GM12878 (cell line): Measurements from ENCODE around the gene SLC35G1. TPM values are rescaled to one million over a fixed set of nuclear protein-coding genes. Genes with fewer than 3 reads are reported as not detected.

Experiments used
- ATAC-seq: fragments of 200-7000 bp; cut with Tn5 transposase; 3 replicates; pipeline ENCODE4 v1.9.1; 2020; ENCODE audit warnings: mild to moderate bottlenecking, moderate library complexity
- BruUV-seq: library from RNA; stranded (reverse); fragments of 400-500 nt; replicated peaks from 2 replicates; lab custom pipeline; 2021; lab: Mats Ljungman, UMichigan
- CTCF ChIA-PET: fragments of 300-600 bp; sonication (Branson Sonifier 250); formaldehyde crosslinking; extraction: SDS; loops from one replicate; lab custom pipeline; 2021; ENCODE audit warnings: inconsistent platforms; lab: Yijun Ruan, JAX
- POLR2A ChIA-PET: fragments of 350-600 bp; formaldehyde crosslinking; extraction: SDS; loops from one replicate; lab custom pipeline; 2021; ENCODE audit warnings: inconsistent platforms; lab: Charles Lee
- RAD21 ChIA-PET: fragments of 300-600 bp; sonication (Branson Sonifier 250); formaldehyde crosslinking; loops from one replicate; lab custom pipeline; 2023; ENCODE audit warnings: antibody characterized with exemption; ENCODE audit not compliant: unreplicated experiment; lab: Charles Lee
- SMC1A ChIA-PET: fragments of 300-600 bp; sonication (Branson Sonifier 250); formaldehyde crosslinking; loops from one replicate; lab custom pipeline; 2023; ENCODE audit not compliant: unreplicated experiment, uncharacterized antibody; lab: Charles Lee
- DNase-seq: peaks from one replicate; pipeline ENCODE4 v3.0.0-alpha.2; 2011; ENCODE audit warnings: low read depth, low spot score
- FAIRE-seq: peaks from 3 replicates; lab custom pipeline; 2011; peaks lifted over from hg19 to GRCh38; lab: Jason Lieb, UNC
- H2AFZ ChIP-seq: 2 replicates; pipeline ENCODE4 v1.6.0; 2011; ENCODE audit warnings: low read depth, low read length, control low read depth; ENCODE audit not compliant: control insufficient read depth
- H3K27ac ChIP-seq: 2 replicates; pipeline ENCODE4 v1.5.1; 2011; ENCODE audit warnings: control low read depth; ENCODE audit not compliant: control insufficient read depth, insufficient read depth
- H3K27me3 ChIP-seq, 2 experiments: replicated peaks in 1 of 2; 2 replicates each; pipeline versions ENCODE4 v1.6.0 to v1.6.1; 2011; ENCODE audit warnings: low read length in 1 of 2; ENCODE audit not compliant: control insufficient read depth in 2 of 2, insufficient read depth in 2 of 2
- H3K36me3 ChIP-seq, 2 experiments: 2 replicates each; pipeline ENCODE4 v1.5.1; 2011; ENCODE audit warnings: low read length in 1 of 2; ENCODE audit not compliant: control insufficient read depth in 2 of 2, insufficient read depth in 2 of 2
- H3K4me1 ChIP-seq: 2 replicates; pipeline ENCODE4 v1.6.1; 2011; ENCODE audit warnings: mild to moderate bottlenecking, low read length, moderate library complexity, mixed read lengths; ENCODE audit not compliant: control insufficient read depth, insufficient read depth
- H3K4me2 ChIP-seq: 2 replicates; pipeline ENCODE4 v1.6.0; 2011; ENCODE audit warnings: control low read depth; ENCODE audit not compliant: control insufficient read depth, insufficient read depth
- H3K4me3 ChIP-seq: fragments of 200-600 bp; sonication (generic); 2 replicates; pipeline ENCODE4 v1.5.1; 2016
- H3K79me2 ChIP-seq: 2 replicates; pipeline ENCODE4 v1.6.0; 2011; ENCODE audit warnings: low read length; ENCODE audit not compliant: control insufficient read depth, insufficient read depth
- H3K9ac ChIP-seq: 2 replicates; pipeline ENCODE4 v1.8.0; 2011; ENCODE audit warnings: low read length, control low read depth, mixed read lengths; ENCODE audit not compliant: control insufficient read depth, insufficient read depth
- H3K9me3 ChIP-seq: replicated peaks from 3 replicates; pipeline ENCODE4 v1.5.1; 2011; ENCODE audit warnings: mild to moderate bottlenecking, low read length; ENCODE audit not compliant: control insufficient read depth, insufficient read depth
- H4K20me1 ChIP-seq: 2 replicates; pipeline ENCODE4 v1.6.0; 2011; ENCODE audit not compliant: control insufficient read depth, insufficient read depth
- ASH2L ChIP-seq: fragments of 300-600, 200-600 bp; sonication (generic); IDR thresholded peaks from 2 replicates; pipeline ENCODE4 v1.6.1; 2017; ENCODE audit warnings: low read depth, mild to moderate bottlenecking, borderline replicate concordance
- BCLAF1 ChIP-seq: fragments of 450-650 bp; IDR thresholded peaks from 2 replicates; pipeline ENCODE4 v1.6.1; 2017; ENCODE audit warnings: antibody characterized with exemption, mild to moderate bottlenecking, moderate library complexity
- CHD4 ChIP-seq: fragments of 200-600 bp; sonication (generic); IDR thresholded peaks from 2 replicates; pipeline ENCODE4 v1.6.1; 2016; ENCODE audit warnings: mild to moderate bottlenecking
- E4F1 ChIP-seq: fragments of 450-650 bp; IDR thresholded peaks from 2 replicates; pipeline ENCODE4 v1.6.1; 2018; ENCODE audit warnings: borderline replicate concordance, mild to moderate bottlenecking; ENCODE audit not compliant: partially characterized antibody
- ESRRA ChIP-seq: IDR thresholded peaks from 2 replicates; pipeline ENCODE4 v1.6.1; 2012; ENCODE audit warnings: mild to moderate bottlenecking, low read length, improper control_type of control experiment
- EZH2 ChIP-seq: IDR thresholded peaks from 2 replicates; pipeline ENCODE4 v1.6.1; 2012; ENCODE audit warnings: low read depth, mild to moderate bottlenecking, control low read depth, inconsistent platforms, low read length, borderline replicate concordance; ENCODE audit not compliant: control insufficient read depth
- HDGF ChIP-seq: fragments of 450-650 bp; IDR thresholded peaks from 2 replicates; pipeline ENCODE4 v1.6.1; 2016; ENCODE audit warnings: antibody characterized with exemption
- MEF2A ChIP-seq: IDR thresholded peaks from 2 replicates; pipeline ENCODE4 v1.6.1; 2011; ENCODE audit warnings: low read depth, mild to moderate bottlenecking, low read length, moderate library complexity; ENCODE audit not compliant: insufficient read depth
- NR2C2 ChIP-seq: IDR thresholded peaks from 2 replicates; pipeline ENCODE4 v1.6.1; 2011; ENCODE audit warnings: borderline replicate concordance, low read depth; ENCODE audit not compliant: control insufficient read depth, insufficient read length
- RAD51 ChIP-seq: fragments of 450-650 bp; IDR thresholded peaks from 2 replicates; pipeline ENCODE4 v1.6.1; 2016; ENCODE audit warnings: moderate library complexity, mild to moderate bottlenecking, inconsistent platforms
- SIN3A ChIP-seq: IDR thresholded peaks from 2 replicates; pipeline ENCODE4 v1.6.1; 2012; ENCODE audit warnings: low read depth, low read length, improper control_type of control experiment
- SMAD1 ChIP-seq: fragments of 450-650 bp; IDR thresholded peaks from 2 replicates; pipeline ENCODE4 v1.6.1; 2018; ENCODE audit warnings: mild to moderate bottlenecking, low read depth; ENCODE audit not compliant: partially characterized antibody
- SPI1 ChIP-seq: IDR thresholded peaks from 2 replicates; pipeline ENCODE4 v1.6.1; 2011; ENCODE audit warnings: low read depth, mild to moderate bottlenecking, low read length, moderate library complexity, borderline replicate concordance; ENCODE audit not compliant: insufficient read depth
- TCF7 ChIP-seq: IDR thresholded peaks from 2 replicates; pipeline ENCODE4 v1.6.1; 2014; ENCODE audit warnings: antibody characterized with exemption, borderline replicate concordance
- USF1 ChIP-seq: IDR thresholded peaks from 2 replicates; pipeline ENCODE4 v1.6.1; 2011; ENCODE audit warnings: borderline replicate concordance, low read depth, mild to moderate bottlenecking, moderate library complexity, mixed read lengths, low read length; ENCODE audit not compliant: insufficient read depth; ENCODE audit errors: extremely low read length
- YY1 ChIP-seq: IDR thresholded peaks from 2 replicates; pipeline ENCODE4 v1.6.1; 2011; ENCODE audit warnings: low read depth, mild to moderate bottlenecking, low read length
- ZBED1 ChIP-seq: IDR thresholded peaks from 2 replicates; pipeline ENCODE4 v1.6.1; 2016; ENCODE audit warnings: borderline replicate concordance
- WGBS: methylation state at CpG from one replicate; pipeline ENCODE4 v1.1.6; 2016; ENCODE audit warnings: low lambda C conversion rate; ENCODE audit not compliant: insufficient replicate concordance, insufficient coverage; ENCODE audit errors: missing lambda C conversion rate; 5-methylcytosine and 5-hydroxymethylcytosine counted together
- in situ Hi-C: fragments of 300-500 bp; cut with MboI; formaldehyde crosslinking; loops from 9 replicates; pipeline ENCODE4 v1.14.3; 2018; ENCODE audit warnings: mixed read lengths
- intact Hi-C: fragments of 100-400 bp; cut with micrococcal nuclease; formaldehyde crosslinking; loops from one replicate; pipeline ENCODE4 v1.14.2; 2022; ENCODE audit not compliant: unreplicated experiment
- polyA plus RNA-seq, 11 experiments: library from polyadenylated mRNA; depleted of rRNA in 4 of 11; unstranded in 6 of 11; stranded (reverse) in 5 of 11; fragments of >200 nt; fragmentation: Nextera tagmentation in 4 of 11; fragmentation: Illumina TruSeq in 1 of 11; extraction: Ambion mirVana in 4 of 11; extraction: Trizol in 1 of 11; gene quantifications; 1 replicate in 1 of 11; 2 replicates in 10 of 11; pipeline versions ENCODE4 v1.2.1 to v1.2.3, GENCODE V29; 2011 to 2016; ENCODE audit warnings: inconsistent platforms in 2 of 11, missing spikeins in 2 of 11, low read depth in 1 of 11
- total RNA-seq, 4 experiments: library from RNA; depleted of rRNA in 3 of 4; stranded (reverse); fragments of >200 nt in 3 of 4; fragmentation: Illumina TruSeq in 1 of 4; extraction: Trizol in 1 of 4; gene quantifications; 2 replicates each; pipeline versions ENCODE4 v1.2.1 to v1.2.3, GENCODE V29; 2013 to 2021

SLC35G1 gene
- total and polyA plus RNA-seq, 10 of the 15 experiments (the other 5 are each of a cell fraction or from before 2014, with no cell fraction given): 1.7 to 8.8 (median 6.7) TPM

GRCh38 chr10:93917821-93918220 lies 24.0 kb downstream of the SLC35G1 start:
- 75% methylated on average over 2 of the region's 2 CpGs for WGBS
- Histone ChIP-seq H3K4me2 (no peak overlapping the region), H3K27ac (no peak overlapping the region), H3K27me3 (no peaks in the 10 kb centered on the region), H3K9ac (no peak overlapping the region), H3K4me3 (no peak overlapping the region), H3K79me2 (no peaks in the 10 kb centered on the region), H4K20me1 (no peaks in the 10 kb centered on the region), H3K36me3 (no peaks in the 10 kb centered on the region; a peak in 1 of 4 replicates), H2AFZ (no peak overlapping the region), H3K4me1 (no peaks in the 10 kb centered on the region), H3K9me3 (no peaks in the 10 kb centered on the region)
- intact Hi-C loops (loop anchor here (2.0 to 5.0 kb wide), 2 partner anchors 403 to 524 kb away; no protein-coding TSS in a partner anchor), in situ Hi-C loops (loop anchor here (10.0 kb wide), 1 partner anchor 397 kb away; no protein-coding TSS in a partner anchor)
- no peak for DNase-seq
- ChIA-PET RAD21 (interaction anchor here (1.2 to 1.6 kb wide), 2 partner anchors 402 to 526 kb away, joined by 8 to 13 read pairs; no protein-coding TSS in a partner anchor), CTCF (interaction anchor here (0.7 to 3.1 kb wide), 4 partner anchors 14 to 527 kb away, joined by 3 to 36 read pairs (median 18); no protein-coding TSS in a partner anchor), POLR2A (no interaction called here), SMC1A (interaction anchor here (0.6 to 1.7 kb wide), 3 partner anchors 59 to 404 kb away, joined by 3 to 12 read pairs (median 3); no protein-coding TSS in a partner anchor)
- BruUV-seq: no TSS peak
- no peak for ATAC-seq
- no peak for FAIRE-seq
- TF ChIP-seq ASH2L (no peak), SPI1 (no peak), RAD51 (no peak), BCLAF1 (no peak), NR2C2 (no peak), YY1 (no peak), MEF2A (no peak), TCF7 (no peak), SIN3A (no peak), USF1 (no peak), ESRRA (no peak), E4F1 (no peak), CHD4 (no peak), ZBED1 (no peak), HDGF (no peak), SMAD1 (no peak), EZH2 (no peak)
